GM19324 (cell line): Measurements from ENCODE around the gene VRK1.
A peak's percentile ranks its signal among the peaks of the same experiment; 100 is the strongest.

Experiments used
- ATAC-seq: cut with Tn5 transposase; IDR thresholded peaks from one replicate; pipeline ENCODE4 v1.9.1; 2021; ENCODE audit warnings: mild to moderate bottlenecking, moderate library complexity; ENCODE audit not compliant: unreplicated experiment, low FRiP score

VRK1 gene

GRCh38 chr14:96790186-96790585, 7.0 kb upstream of the VRK1 start:
- ATAC-seq = no peak

DNA sequence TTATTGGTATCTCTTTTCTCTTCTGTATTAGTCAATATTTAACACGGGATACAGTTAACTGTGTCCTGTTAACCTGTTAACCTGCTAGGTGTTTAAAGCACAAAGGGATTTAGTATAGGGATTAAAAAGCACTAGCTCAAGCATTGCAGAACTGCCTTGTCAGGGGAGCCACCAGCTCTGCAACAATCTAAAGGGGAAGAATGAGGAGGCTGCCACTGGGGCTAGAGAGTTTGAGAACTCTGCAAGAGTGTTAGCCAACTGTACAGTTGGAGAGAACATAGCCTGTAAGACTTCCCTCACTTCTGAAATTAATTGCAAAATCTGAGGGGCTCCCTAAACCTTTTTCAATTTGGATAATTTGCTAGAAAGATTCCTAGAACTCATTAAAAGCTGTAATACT, 6.5 kb upstream of the VRK1 start:
- no peak for ATAC-seq

DNA sequence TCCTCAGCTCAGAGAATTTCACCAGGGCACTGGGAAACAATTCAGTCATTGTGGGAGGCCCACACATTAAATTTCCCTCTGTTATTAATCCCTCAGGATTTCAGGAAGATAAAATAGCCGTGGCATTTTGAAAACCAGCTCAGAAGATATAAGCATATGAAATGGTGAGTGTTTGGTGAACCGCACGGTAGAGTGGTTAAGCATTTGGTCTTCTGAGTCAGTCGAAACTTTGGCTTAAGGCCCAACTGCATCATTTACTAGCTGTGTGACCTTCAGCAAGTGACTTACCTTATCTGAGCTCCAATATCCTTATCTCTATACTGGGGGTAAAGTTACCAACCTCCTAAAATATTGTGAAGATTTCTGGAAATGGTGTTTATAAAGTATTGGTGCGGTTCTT, 5.2 kb upstream of the VRK1 start:
- ATAC-seq = no peak

GRCh38 chr14:96792591-96792990, 4.6 kb upstream of the VRK1 start:
- no peak for ATAC-seq

GRCh38 chr14:96793547-96793946, 3.6 kb upstream of the VRK1 start:
- no peak for ATAC-seq

DNA sequence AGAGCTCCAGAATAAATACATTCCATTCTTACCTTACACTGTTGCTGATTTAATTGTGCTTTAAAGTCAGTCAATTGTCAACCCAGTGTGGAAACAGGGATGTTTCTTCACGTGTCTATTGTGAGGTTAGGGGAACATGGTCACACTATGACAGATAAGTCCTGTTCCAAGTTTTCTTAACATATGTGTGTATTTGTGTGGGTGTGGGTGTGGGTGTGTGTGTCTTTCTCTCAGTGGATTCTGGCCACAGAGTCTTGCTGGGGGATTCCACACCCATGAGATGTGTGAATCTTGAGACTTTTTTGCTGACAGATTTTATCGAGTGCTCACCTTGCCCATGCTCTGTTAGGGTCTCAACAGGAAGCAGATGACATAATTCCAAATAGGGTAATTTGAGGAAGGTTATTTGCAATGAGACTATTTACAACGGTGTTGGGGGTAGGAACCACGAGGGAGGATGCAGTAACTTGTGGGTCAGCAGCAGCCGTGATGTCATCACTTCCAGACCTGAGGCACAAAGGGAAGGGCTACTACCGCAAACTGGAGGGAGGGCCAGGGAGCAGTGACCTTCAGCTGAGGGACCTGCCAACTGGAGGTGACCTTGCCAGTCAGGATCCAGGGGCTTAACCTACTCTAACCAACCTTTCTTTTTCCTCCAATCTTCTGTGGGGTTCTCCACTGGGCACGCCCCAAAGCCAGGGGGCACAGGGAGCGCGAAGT, 1.9 kb upstream of the VRK1 start:
- no peak for ATAC-seq

- ATAC-seq = peak; percentile 29
These were observed 584 bp downstream of the VRK1 start for GRCh38 chr14:96797582-96798349.

GRCh38 chr14:96798956-96799355, 1.8 kb downstream of the VRK1 start:
- ATAC-seq = no peak

DNA sequence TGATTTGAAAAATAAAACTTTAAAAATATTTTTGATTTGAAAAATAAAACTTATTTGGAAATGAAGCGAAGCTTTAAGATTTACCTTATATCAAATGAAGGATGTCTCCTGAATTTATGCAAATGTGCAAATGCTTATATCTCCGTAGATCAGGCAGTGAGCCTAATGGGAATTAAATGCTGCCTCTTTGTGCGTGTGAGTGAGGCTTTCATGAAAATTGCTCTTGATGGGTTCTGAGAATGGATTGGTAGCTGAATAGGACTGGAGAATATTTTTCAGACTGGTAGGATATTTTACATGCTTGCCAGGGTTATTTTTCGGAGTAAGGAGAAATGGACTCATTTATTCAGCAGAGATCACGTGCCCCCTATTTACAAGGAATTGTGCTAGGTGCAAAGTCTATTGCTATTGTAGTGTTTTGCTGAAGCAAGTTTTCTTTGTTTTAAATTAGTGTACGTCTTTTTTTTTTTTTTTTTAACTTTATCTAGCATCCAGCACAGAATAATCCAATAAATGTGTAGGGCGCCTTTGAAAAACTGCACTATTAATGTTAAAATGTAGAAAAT, 2.4 kb downstream of the VRK1 start:
- ATAC-seq = no peak

GRCh38 chr14:96801931-96802330, 4.7 kb downstream of the VRK1 start:
- no peak for ATAC-seq

- ATAC-seq = no peak
These were observed 5.8 kb downstream of the VRK1 start for GRCh38 chr14:96802963-96803362.

GRCh38 chr14:96803958-96804357, 6.8 kb downstream of the VRK1 start:
- no peak for ATAC-seq

DNA sequence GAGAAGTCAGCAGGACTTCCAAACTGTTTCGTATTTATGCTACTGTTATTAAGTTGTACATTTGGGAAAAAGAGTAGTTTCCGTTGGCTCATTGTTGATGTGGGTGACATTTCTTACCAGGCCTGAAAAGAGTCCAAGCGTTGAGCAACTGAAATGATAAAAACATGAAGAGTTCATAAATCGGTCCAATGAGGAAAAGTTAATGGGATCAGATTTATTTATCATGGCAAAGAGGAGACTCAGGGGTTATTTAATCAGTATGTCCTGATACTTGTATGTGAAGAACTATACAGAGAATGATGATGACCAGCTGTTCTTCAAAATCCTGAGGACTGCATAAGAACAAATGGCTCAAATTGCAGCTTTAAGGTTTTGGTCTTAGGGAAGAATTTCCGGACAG, 7.7 kb downstream of the VRK1 start:
- no peak for ATAC-seq

GRCh38 chr14:96805956-96806355, 8.8 kb downstream of the VRK1 start:
- no peak for ATAC-seq

DNA sequence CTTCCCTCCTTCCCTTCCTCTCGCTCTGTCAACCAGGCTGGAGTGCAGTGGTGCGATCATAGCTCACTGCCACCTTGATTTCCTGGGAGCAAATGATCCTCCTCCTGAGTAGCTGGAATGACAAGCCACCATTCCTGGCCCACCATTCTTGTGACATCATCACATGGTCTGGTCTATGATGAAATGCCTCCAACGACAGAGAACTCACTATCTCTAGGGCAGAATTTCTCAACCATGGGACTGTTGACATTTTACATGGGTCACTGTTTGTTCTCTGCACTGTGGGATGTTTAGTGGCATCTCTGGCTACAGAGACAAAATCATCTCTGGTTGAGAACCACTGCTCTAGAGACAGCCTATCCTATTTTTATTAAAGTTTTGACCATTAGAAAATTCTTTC, 9.7 kb downstream of the VRK1 start:
- ATAC-seq = no peak

GRCh38 chr14:96808619-96809406, 11.6 kb downstream of the VRK1 start:
- no peak for ATAC-seq

DNA sequence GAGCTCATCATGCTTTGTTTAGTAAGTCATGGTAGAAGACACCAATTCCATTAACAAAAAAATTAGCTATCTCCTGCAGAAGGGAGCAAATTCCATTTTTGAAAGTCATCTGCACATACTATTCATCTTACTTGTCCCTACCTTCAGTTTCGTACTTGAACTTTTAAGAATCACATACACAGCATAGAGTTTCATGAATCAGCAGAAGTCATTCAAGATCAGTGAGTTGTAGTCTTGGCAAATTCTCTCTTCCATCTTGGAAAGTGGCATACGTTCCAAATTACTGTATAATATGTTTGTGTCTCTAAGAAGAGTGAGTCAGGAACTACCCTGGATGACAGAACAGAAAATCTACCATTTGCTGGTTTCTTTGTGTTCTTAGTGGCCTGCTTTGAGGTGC, 14.1 kb downstream of the VRK1 start:
- ATAC-seq = no peak

- peak; percentile 64 for ATAC-seq
These were observed 14.9 kb downstream of the VRK1 start for GRCh38 chr14:96811985-96812667.

GRCh38 chr14:96816281-96816680, 19.1 kb downstream of the VRK1 start:
- no peak for ATAC-seq
